Measurements from ENCODE around the gene SLC7A4.
"Not testable (repeated sequence)": the region's sequence is repeated elsewhere in the genome, so short reads cannot be mapped to it uniquely, and the experiment has no call there.

The SLC7A4 gene

GRCh38 chr22:21061660-21062321 lies 29.4 kb upstream of the SLC7A4 start:
- DNase-seq, result not testable (repeated sequence)

GRCh38 chr22:21060363-21060762 lies 28.0 kb upstream of the SLC7A4 start:
- not testable (repeated sequence) for DNase-seq

GRCh38 chr22:21055880-21056319 lies 23.5 kb upstream of the SLC7A4 start:
- DNase-seq, result no peak

DNA sequence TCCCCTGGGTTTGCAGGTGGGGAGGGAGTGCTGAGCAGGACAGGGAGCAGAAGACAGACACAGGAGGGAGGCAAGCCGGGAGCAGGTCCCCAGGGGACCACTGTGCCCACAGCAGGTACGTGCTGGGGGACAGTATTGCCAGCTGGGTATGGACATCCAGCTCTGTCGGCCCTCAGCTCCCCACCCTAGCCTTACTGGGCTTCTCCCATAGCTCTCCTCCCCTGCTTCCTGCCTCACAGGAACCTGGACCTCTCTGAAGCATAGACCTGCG lies 23.1 kb upstream of the SLC7A4 start:
- DNase-seq, result no peak

- no peak for DNase-seq
Measured at GRCh38 chr22:21054714-21055563, 22.6 kb upstream of the SLC7A4 start.

DNA sequence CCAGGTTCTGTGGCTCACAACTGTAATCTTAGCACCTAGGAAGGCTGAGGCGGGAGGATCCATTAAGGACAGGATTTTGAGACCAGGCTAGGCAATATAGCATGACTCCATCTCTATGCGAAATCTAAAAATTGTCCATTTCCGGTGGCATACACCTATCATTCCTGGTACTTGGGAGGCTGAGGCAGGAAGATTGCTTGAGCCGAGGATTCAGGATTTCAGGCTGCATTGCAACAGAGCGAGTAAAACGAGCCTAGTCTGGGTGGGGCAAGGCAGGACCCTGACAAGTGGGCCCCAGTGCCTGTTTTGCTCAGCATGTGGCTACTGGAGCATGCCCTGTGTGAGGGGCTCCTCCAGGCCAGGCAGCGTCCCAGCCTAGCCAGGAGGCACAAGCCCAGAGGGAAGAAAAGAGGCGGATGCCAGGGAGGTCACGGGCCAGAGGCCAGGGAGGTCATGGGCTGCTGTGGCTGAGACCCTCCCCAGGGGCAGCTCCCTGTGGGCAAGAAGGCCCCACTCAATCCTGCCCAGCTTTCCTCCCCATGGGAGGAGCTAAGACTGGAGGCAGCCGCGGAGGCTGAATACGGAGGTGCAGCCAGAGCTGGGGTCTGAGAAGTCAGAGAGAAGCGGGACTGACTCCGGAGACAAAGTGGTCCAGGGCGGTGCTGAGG lies 21.8 kb upstream of the SLC7A4 start:
- no peak for DNase-seq

DNA sequence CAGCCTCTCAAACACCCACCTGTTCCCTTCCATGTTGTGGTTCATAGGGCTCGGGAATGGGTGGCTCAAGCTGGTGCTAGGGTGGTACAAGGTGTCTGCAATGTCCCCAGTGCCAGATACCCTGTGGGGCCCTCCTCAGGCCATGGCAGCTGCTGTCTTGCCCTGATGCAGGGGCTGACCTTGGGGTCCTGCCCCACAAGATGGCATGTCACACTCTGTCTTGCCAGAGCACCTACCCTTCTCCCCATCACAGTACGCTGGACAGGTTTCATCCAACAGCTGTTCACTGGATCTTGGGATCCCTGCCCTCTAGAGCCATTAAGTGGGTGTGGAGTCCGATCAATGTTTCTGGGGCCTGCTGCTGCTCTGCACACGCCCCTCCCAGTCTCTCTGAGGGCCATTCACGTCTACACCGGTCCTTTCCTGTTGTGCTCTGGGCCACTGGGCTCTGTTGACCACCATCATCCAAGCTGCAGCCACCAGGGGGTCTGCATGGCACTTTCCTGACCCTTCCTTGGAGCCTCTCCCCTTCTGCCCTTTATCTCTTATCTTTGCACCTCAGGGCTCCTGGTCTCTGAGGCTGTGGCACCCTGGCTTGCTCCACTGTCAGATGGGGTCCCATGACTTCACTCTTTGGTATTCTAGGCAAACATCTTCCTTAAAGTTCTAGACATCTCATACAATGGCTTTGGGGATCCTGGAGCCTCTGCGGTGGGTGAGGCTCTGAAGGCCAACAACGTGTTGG lies 20.5 kb upstream of the SLC7A4 start:
- no peak for DNase-seq

- no peak for DNase-seq
Measured at GRCh38 chr22:21051831-21052400, 19.6 kb upstream of the SLC7A4 start.

- DNase-seq, result no peak
Measured at GRCh38 chr22:21051145-21051830, 18.9 kb upstream of the SLC7A4 start.

- not testable (repeated sequence) for DNase-seq
Measured at GRCh38 chr22:21048965-21049364, 16.6 kb upstream of the SLC7A4 start.

GRCh38 chr22:21048448-21048847 lies 16.1 kb upstream of the SLC7A4 start:
- DNase-seq, result not testable (repeated sequence)

DNA sequence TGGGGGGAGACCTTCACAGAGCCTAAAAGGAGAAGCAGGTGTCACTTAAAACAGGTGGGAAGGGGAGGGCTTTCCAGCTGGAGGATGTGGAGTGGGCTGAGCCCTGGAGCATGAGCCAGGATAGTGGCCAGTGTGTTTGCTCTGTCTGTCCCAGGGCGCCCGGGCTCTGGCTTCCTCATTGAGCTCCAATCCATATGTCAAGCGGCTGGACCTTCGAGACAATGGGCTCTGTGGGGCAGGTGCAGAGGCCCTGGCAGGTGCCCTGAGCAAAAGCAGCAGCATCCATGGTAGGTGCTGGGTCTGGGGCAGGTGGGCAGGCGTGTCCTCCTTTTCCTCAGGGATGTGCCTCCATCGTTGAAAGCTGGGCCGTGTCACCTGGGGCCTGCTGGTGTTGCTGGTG lies 15.4 kb upstream of the SLC7A4 start:
- DNase-seq, result no peak

- DNase-seq, result no peak
Measured at GRCh38 chr22:21047035-21047661, 14.8 kb upstream of the SLC7A4 start.

DNA sequence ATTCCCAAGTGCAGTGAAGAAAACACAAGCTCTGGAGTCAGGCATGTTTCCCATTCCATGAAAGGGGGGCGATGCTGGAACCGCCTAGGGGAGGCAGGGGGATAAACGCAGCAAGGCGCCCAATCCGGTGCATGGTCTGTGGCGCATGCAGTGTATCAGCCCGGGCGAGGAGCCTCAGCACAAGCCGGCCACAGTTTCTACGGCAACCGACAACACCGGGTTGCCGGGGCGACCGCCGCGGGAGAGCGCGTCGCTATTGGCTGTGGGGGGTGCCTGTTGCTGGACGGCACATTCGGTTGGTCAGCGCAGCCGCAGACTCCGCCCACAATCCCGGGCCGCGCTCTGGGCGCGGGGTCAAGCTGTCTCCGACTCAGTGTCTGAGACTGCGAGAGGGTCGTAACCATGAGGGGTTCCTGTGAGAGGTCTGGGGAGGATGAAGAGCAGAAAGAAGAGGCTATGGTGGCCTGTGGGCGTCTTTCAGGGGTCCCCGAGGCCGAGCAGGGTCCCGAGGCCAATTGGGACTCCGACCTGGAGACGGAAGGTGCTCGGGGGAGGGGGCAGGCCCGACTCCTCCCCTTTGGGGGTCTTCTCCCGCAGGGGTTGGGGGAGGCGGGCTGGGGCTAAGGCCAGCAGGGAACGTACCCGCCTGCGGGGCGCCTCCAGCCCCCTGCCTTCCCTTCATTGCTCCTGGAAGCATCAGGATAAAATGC lies 13.4 kb upstream of the SLC7A4 start, which contains the start of gene LRRC74B:
LRRC74B (plus strand) TSS at position 362 of the 710 bp plus-strand sequence; CDS start at position 403, 41 bp downstream.
- peak; percentile 69 for DNase-seq

DNA sequence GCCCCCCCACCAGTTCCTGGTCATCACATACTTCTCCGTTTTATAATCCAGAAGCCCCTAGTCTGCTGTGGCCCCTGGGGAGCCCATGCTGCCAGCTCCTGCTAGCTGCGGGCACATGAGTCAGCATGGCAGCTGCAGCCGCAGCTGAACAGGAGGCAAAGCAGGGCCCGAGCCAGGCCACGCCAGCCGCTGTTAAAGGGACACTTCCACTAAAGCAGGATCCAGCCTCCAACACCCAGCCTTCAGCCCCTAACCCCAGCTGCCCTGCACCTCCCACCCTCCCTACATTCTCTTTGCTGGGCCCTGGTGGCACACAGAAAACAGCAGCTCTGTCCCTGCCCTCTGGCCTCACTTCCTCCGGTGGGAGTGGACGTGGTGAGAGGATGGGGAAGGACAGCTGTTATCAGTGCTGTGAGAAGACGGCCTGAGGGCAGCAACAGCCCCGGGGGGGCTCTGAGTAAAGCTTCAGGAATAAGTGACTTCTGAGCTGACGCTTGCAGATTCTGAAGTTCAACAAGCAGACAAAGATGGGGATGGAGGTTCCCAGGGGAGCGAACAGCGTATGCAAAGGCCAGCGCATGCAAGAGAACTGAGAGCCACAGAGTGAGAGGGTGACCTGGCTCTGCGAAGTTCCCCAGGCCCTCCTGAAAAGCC lies 12.7 kb upstream of the SLC7A4 start:
- no peak for DNase-seq

DNA sequence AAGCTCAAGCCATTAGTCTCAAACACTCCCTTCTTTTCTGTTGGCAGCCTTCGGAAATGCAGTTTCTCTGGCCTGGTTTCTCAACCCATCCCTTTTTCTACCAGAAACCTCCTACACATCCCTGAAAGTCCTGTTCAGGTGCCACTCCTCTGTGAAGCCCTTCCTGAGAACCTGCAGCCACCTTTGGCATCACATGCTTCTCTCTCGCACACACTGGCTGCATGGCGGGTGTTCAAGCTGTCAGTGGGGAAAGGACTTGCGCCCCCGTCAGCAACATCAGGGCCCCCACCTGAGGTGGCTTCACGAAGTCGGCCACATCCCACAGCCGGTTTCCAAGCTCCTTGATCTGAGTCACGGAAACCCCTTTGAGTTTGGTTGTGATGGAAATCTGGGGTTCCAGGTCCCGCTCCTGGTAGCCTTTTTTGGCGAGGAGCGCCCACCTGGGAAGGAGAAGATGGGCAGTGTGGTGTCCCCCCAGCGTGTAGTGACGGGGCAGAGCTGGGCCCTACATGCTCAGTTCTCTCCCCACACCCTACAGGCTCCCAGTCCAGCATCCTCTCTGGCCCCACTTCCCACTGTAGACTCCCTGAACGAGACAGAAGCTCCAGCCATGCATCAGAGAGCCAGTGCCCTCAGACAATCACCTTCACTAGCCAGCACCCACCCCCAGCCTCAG lies 11.6 kb upstream of the SLC7A4 start:
- DNase-seq, result no peak

DNA sequence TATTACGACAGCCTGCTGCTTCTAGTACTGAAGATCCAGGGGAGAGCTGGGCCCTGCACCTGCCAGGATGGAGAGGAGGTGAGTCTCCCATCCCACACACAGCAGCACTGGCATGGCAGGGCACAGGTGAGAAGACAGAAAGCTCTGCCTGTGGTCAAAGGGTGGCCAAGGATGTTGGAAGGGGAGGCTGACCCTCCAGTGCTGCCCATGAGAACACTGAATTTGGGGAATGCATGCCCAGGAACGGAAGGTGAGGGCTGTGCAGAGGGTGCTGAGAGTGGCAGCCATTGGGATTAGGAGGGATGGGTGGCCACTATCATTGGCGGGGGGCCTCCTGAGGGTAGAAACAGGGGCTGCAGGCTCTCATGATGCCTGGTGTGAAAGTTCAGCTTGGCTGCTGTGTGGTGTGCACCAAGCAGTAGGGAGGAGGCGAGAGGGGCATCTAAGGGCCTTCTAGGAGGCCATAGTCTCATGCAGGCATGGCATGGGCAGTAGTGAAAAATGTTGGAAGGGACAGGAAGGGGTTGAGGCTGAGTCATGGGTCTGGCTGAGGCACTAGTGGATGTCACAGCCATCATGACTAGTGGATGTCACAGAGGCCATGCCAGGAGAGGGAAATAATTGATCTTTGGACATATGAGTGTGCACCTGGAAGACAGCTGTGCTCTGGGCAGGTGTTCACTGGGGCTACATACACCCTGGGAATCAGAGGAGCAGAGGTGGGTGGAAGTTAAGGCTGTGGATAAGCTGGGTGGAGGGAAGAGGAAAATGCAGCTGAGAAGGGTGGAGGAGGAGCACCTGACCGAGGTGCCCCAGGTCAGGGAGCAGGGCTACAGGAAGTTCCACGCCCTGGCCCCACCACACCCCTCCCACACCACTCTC lies 10.9 kb upstream of the SLC7A4 start:
- no peak for DNase-seq

DNA sequence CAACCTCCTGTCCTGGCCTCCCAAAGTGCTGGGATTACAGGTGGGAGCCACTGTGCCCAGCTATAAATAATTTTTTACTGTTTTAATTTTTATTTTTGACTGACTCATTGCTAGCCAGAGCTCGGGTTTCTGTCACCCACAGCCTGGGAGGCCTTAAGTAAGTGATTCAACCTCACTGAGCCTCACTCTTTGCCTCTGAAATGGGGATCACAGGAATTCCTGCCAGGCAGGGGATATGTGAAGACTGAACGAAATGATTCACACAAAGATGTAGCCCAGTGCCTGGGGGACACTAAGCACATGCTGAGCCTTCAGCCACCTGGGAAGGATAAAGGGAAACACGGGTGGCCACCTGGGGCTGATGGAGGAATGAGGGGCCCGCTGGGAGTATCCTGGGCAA lies 9.6 kb upstream of the SLC7A4 start:
- DNase-seq, result no peak

GRCh38 chr22:21039158-21039557 lies 6.8 kb upstream of the SLC7A4 start:
- DNase-seq, result not testable (repeated sequence)

Measured in NCI-H1048 (cell line).